ENCODE measurements around the gene OXER1.
"Not testable (repeated sequence)": the region's sequence is repeated elsewhere in the genome, so short reads cannot be mapped to it uniquely, and the experiment has no call there.

Gene OXER1

GRCh38 chr2:42744545-42745082 lies 19.3 kb downstream of the OXER1 start:
- DNase-seq: no peak

- no peak for DNase-seq
These were observed 20.3 kb downstream of the OXER1 start for GRCh38 chr2:42743659-42743990.

GRCh38 chr2:42742740-42743658 lies 20.9 kb downstream of the OXER1 start:
- no peak for DNase-seq

GRCh38 chr2:42741140-42741539 lies 22.8 kb downstream of the OXER1 start:
- DNase-seq: no peak

GRCh38 chr2:42736598-42737322 lies 27.2 kb downstream of the OXER1 start:
- no peak for DNase-seq

DNA sequence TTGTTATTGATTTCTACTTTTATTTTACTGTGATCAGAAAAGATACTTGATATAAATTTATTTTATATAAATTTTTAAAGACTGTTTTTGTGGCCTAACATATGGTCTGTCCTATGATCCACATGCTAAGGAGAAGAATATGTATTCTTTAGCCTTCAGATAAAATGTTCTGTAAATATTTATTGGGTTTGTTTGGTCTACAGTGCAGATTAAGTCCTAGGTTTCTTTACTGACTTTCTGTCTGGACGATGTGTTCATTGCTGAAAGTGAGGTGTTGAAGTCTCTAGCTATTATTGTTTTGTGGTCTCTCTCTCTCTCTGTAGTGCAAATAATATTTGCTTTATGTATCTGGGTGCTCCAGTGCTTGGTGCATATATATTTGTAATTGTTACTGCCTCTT lies 30.1 kb downstream of the OXER1 start:
- DNase-seq: no peak

DNA sequence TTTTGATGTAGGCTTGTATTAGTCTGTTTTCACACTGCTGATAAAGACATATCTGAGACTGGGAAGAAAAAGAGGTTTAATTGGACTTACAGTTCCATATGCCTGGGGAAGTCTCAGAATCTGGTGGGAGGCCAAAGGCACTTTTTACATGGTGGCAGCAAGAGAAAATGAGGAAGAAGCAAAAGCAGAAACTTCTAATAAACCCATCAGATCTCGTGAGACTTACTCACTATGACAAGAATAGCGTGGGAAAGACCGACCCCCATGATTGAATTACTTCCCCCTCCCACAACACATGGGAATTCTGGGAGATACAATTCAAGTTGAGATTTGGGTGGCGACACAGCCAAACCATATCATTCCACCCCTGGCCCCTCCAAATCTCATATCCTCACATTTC lies 32.6 kb downstream of the OXER1 start:
- not testable (repeated sequence) for DNase-seq

- DNase-seq: no peak
These were observed 37.3 kb downstream of the OXER1 start for GRCh38 chr2:42726680-42727079.

DNA sequence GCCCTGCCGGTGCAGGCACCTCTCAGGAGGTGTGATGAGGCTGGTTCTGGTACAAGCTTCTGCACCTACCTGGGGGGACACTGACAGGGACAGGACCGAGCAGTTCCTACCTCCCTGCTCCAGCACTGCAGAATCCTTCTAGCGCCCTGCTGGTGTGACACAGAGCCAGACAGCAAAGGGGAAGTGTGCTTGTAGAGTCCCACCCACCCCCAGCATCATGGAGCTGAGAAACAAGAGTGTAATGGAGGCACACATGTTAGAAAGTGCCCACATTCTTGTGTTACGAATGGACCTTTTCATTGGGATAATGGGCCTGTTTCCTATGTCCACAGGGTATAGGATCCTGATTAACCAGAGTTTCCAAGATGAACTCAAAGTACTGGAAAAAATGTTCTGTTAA lies 38.3 kb downstream of the OXER1 start:
- no peak for DNase-seq

DNA sequence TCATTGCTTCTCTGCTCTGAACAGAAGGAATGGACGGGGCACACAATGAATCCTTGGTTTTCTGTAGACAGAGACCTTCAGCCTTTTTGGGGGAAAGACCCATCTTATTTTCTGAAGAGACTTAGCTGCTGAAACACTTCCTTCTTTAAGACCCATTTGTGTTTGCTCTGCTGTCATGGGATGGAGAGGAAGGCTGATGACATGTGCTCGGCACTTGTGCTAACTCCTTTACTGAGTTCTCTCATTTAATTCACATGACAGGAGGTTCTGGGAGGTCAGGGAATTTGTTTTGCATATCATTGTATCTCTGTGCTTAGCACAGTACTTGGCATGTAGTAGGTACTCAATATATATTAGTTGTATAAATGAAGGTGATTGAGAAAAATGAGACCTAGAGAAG lies 39.0 kb downstream of the OXER1 start:
- no peak for DNase-seq

GRCh38 chr2:42723465-42723864 lies 40.5 kb downstream of the OXER1 start:
- no peak for DNase-seq

- no peak for DNase-seq
These were observed 41.4 kb downstream of the OXER1 start for GRCh38 chr2:42722320-42723190.

- no peak for DNase-seq
These were observed 42.0 kb downstream of the OXER1 start for GRCh38 chr2:42721898-42722297.

- DNase-seq: no peak
These were observed 49.2 kb downstream of the OXER1 start for GRCh38 chr2:42714686-42715085.

DNA sequence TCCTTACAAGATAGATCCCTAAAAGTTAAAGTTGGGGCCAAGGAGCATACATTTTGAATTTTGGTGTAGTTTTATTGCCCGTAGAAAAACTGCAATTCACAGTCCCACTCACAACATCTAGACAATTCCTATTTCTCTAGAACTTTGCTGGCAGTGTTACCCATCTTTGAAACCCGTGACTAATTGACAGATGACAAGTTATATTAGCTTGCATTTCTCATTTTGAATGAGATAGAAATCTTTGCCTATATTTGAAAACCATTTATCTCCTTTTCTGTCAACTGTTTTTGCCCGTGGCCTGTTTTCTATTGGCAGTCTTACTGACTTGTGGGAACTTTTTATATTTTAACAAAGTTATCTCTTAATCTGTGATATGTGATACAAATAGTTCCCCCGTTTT lies 50.0 kb downstream of the OXER1 start:
- DNase-seq: no peak

GRCh38 chr2:42712934-42713333 lies 51.0 kb downstream of the OXER1 start:
- DNase-seq: no peak

All from activated CD4-positive, alpha-beta T cell treated with anti-CD3 and anti-CD28 coated beads, Interleukin-2, amount 50 U/mL, for 4 hours (primary cell).